ENCODE data around the gene ARF6.
"Not testable (repeated sequence)": the region's sequence is repeated elsewhere in the genome, so short reads cannot be mapped to it uniquely, and the experiment has no call there.

ARF6 gene

GRCh38 chr14:49936246-49936645, 43.4 kb downstream of the ARF6 start:
- not testable (repeated sequence) for DNase-seq (ENCODE audit: extremely low spot score, insufficient read length, low read depth); FAIRE-seq

- not testable (repeated sequence) for FAIRE-seq; DNase-seq (ENCODE audit: extremely low spot score, insufficient read length, low read depth)
Measured at GRCh38 chr14:49936882-49937281, 44.0 kb downstream of the ARF6 start.

- not testable (repeated sequence) for DNase-seq (ENCODE audit: extremely low spot score, insufficient read length, low read depth); FAIRE-seq
Measured at GRCh38 chr14:49939215-49939614, 46.3 kb downstream of the ARF6 start.

GRCh38 chr14:49939884-49940510, 47.1 kb downstream of the ARF6 start:
- FAIRE-seq (no peak), DNase-seq (ENCODE audit: extremely low spot score, insufficient read length, low read depth) (no peak)

GRCh38 chr14:49940808-49941421, 48.0 kb downstream of the ARF6 start:
- DNase-seq (ENCODE audit: extremely low spot score, insufficient read length, low read depth), result no peak
- FAIRE-seq, result no peak

- FAIRE-seq, result no peak
Measured at GRCh38 chr14:49942090-49942489, 49.2 kb downstream of the ARF6 start.

GRCh38 chr14:49944501-49944900, 51.6 kb downstream of the ARF6 start:
- DNase-seq (ENCODE audit: extremely low spot score, insufficient read length, low read depth), result no peak
- FAIRE-seq, result no peak

More at GRCh38 chr14:49942090-49942489, 49.2 kb downstream of the ARF6 start:
- DNase-seq (ENCODE audit: extremely low spot score, insufficient read length, low read depth), result no peak

GRCh38 chr14:49945448-49946319, 52.8 kb downstream of the ARF6 start:
- no peak for DNase-seq (ENCODE audit: extremely low spot score, insufficient read length, low read depth)
- FAIRE-seq, result no peak

Data from GM18507 (cell line).